Measurements from ENCODE around the gene GGT6.

Gene GGT6

GRCh38 chr17:4543557-4544026 is 16.8 kb downstream of the GGT6 start:
- H3K27ac ChIP-seq = no peak overlapping the region
- TF ChIP-seq CTCF (conservative IDR thresholded peaks at IDR 0.05) = no peak

- TF ChIP-seq CTCF (conservative IDR thresholded peaks at IDR 0.05) = no peak
- H3K27ac ChIP-seq = no peak overlapping the region
Measured at GRCh38 chr17:4542726-4543191, 17.6 kb downstream of the GGT6 start.

GRCh38 chr17:4542003-4542725 is 18.2 kb downstream of the GGT6 start:
- no peak for TF ChIP-seq CTCF (conservative IDR thresholded peaks at IDR 0.05)
- H3K27ac ChIP-seq = no peak overlapping the region

- H3K27ac ChIP-seq = no peak overlapping the region
- no peak for TF ChIP-seq CTCF (conservative IDR thresholded peaks at IDR 0.05)
Measured at GRCh38 chr17:4541328-4542002, 18.9 kb downstream of the GGT6 start.

DNA sequence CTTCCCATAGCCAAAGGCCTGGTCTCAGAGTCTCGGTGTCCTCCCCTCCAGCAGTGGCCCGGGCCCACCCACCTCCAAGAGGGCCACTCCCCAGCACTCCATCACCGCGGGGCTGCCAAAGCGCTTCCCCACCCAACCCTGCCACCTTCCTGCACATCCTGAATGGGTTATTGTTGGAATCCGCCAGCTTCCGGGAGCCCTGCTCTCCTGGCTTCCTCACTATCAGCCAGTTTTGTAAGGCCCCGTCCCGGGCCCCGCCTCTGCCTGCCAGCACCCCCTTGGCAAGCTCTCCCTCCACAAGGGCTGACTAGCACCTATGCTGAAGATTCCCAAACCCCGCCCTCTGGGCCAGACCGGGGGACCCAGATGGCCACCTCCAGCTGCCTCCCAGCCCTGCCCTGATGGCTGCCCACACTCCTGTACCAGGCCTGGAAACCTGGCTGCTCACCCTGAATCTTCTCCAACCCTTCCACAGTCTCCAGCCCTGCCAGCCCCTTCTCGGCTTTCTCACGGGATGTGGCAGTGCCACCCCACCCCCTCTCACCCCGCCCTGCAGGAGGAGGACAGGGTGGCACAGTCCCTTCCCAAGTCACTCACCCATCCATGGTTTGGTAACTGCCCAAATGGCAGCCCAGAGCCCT is 19.6 kb downstream of the GGT6 start:
- TF ChIP-seq CTCF (conservative IDR thresholded peaks at IDR 0.05) = no peak

GRCh38 chr17:4540224-4540651 is 20.1 kb downstream of the GGT6 start:
- 0 out of 2 replicates have a peak, but pooled peaks have one; percentile 10 for TF ChIP-seq CTCF (conservative IDR thresholded peaks at IDR 0.05)
- no peak overlapping the region for H3K27ac ChIP-seq

More for the DNA sequence above, 19.6 kb downstream of the GGT6 start:
- H3K27ac ChIP-seq = no peak overlapping the region

DNA sequence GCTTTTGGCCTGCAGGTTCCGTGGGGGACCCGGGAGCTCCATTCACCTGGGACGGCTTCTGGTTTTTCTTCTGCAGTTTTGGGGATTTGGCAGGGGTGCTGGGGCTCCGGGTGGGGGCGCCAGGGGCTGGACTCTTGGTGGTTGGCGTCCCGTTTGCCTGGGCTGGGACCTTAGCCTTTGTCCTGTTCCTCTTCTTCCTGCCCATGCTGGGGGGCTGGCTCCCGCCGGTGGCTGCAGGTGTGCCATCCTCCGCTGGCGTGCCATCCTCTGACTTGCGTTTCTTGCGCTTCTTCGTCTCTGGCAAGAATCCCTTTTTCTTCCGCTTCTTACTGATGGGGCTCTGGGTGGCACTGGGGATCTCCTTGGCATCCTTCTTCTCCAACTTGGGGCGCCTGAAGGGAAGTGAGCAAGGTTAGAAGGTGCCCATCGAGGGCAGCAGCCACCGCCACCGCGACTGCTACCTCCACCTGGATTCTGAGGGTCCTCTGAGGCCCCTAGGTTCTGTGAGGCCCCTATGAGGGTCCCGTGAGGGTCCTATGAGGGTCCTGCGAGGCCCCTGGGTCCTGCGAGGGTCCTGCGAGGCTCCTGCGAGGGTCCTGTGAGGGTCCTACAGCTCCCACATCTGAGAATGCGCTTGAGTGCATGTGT is 20.7 kb downstream of the GGT6 start:
- no peak overlapping the region for H3K27ac ChIP-seq
- no peak for TF ChIP-seq CTCF (conservative IDR thresholded peaks at IDR 0.05)

Measured in VCaP (cell line).